Activated CD8-positive, alpha-beta T cell treated with anti-CD3 and anti-CD28 coated beads, Interleukin-2, amount 10 ng/mL, durations not matched to agents 7 days and 5 days (primary cell): ENCODE results near the gene ZFP14. TPM values are rescaled to one million over a fixed set of nuclear protein-coding genes. Genes with fewer than 3 reads are reported as not detected.

ENCODE experiments used
- ATAC-seq: fragments of 150-1000 bp; cut with Tn5 transposase; one replicate; pipeline ENCODE4 v1.10.0; 2021; ENCODE audit warnings: moderate library complexity
- CTCF ChIA-PET: fragments of 350-600 bp; sonication (Branson Sonifier 250); formaldehyde crosslinking; loops from one replicate; lab custom pipeline; 2021; ENCODE audit warnings: antibody characterized with exemption; lab: Charles Lee
- POLR2A ChIA-PET: fragments of 350-600 bp; sonication (Branson Sonifier 250); formaldehyde crosslinking; loops from one replicate; lab custom pipeline; 2021; ENCODE audit warnings: antibody characterized with exemption; lab: Charles Lee
- DNase-seq: peaks from one replicate; pipeline ENCODE4 v3.0.0-alpha.2; 2020
- H3K27ac Mint-ChIP-seq: one replicate; pipeline ENCODE4 v1.8.0; 2021; ENCODE audit warnings: mild to moderate bottlenecking, mixed read lengths
- H3K27me3 Mint-ChIP-seq: one replicate; pipeline ENCODE4 v1.8.0; 2021; ENCODE audit warnings: low read depth, mixed read lengths
- H3K36me3 Mint-ChIP-seq: one replicate; pipeline ENCODE4 v1.8.0; 2021; ENCODE audit warnings: low read depth, mixed read lengths
- H3K4me1 Mint-ChIP-seq: one replicate; pipeline ENCODE4 v1.8.0; 2021; ENCODE audit warnings: low read depth, mixed read lengths
- H3K4me3 Mint-ChIP-seq: one replicate; pipeline ENCODE4 v1.8.0; 2021; ENCODE audit warnings: mild to moderate bottlenecking, mixed read lengths
- H3K9me3 Mint-ChIP-seq: one replicate; pipeline ENCODE4 v1.8.0; 2022; ENCODE audit warnings: mixed read lengths; ENCODE audit not compliant: insufficient read depth
- total RNA-seq, 2 experiments: library from RNA; stranded (reverse); gene quantifications; one replicate each; pipeline ENCODE4 v1.2.3, GENCODE V29; 2021

The ZFP14 gene
- total RNA-seq = 1 to 10 TPM; 4.1 to 5.4 TPM

DNA sequence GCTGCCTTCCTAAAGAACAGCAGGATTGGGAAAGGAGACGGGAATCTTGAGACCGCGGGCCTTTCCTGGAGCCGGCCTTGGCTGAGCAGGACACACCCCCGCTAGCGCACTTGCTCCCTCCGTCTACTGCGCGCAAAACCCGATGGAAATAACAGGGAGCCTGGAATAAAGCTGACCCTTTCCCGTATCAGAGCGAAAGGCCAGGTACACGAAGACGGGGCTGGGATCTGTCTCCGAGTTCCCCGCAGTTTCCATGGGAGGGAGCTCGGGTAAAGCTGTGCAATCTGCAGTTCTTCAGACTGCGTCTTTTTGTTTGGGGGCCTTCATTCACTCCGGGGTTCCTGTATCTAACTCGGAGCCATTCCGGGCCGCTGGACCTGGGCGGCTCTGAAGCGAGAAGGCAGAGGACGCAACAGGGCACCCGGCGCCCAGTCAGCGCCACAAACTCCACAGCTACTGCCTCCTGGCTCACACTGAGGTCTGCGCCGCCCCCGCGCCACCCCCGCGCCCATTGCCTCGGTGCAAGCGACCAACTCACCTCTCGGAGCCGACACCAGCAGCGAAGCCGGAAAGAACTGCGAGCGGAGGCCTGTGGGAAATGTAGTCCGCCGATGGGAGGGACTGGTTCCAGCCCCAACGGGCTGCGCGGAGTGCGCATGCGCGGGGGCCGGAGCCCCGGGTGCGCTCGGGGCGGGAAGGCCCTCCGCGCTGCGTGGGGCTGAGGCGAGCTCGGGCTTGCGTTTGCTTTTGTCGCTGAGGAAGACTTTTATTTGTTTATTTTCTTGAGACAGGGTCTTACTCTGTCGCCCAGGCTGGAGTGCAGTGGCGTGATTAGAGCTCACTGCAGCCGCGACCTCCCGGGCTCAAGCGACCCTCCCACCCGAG, at the start of gene ZFP14:
ZFP14 (minus strand) TSS at position 577 of the 885 bp plus-strand sequence. CDS start 11,309 bp downstream, outside the sequence.
- Mint-ChIP-seq H3K4me3 (peak within 1 kb of the TSS; percentile 84), H3K36me3 (peaks cover 27% of the 10 kb centered on the region), H3K27me3 (no peaks in the 10 kb centered on the region), H3K27ac (peak within 1 kb of the TSS; percentile 94), H3K9me3 (peaks cover 14% of the 10 kb centered on the region), H3K4me1 (peaks cover 18% of the 10 kb centered on the region)
- POLR2A ChIA-PET = interaction anchor here (0.6 to 1.1 kb wide), 4 partner anchors 110 to 460 kb away, joined by 3 to 5 read pairs (median 4); partner anchors contain the start of genes ZNF382, ZNF566 and ZNF790
- DNase-seq (peak; percentile 96), ATAC-seq (peak; percentile 100)
- CTCF ChIA-PET = interaction anchor here (0.6 to 1.4 kb wide), 2 partner anchors 118 to 460 kb away, joined by 3 read pairs; no protein-coding TSS in a partner anchor

DNA sequence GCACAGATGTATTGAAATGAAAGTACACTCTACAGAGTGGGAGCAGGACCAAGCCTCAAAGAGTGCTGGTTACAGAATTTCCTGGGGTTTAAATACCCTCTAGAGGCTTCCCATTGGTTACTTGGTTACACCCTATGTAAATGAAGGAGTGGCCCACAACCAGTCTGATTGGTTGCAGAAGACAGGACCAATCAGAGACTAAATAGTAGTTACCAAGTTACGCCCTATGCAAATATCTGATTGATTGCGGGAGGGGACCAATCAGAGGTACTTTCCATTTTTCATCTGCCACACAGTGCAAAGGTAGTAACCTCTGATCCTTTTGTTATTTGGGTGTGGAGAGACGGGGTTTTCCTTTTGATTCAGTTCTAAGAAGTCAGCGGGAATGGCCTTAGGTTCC, 44.9 kb upstream of the ZFP14 start:
- POLR2A ChIA-PET = no interaction called here
- Mint-ChIP-seq H3K4me1 (peaks cover 6% of the 10 kb centered on the region), H3K4me3 (no peak overlapping the region), H3K36me3 (peaks cover 9% of the 10 kb centered on the region), H3K9me3 (peaks cover 32% of the 10 kb centered on the region), H3K27ac (no peak overlapping the region), H3K27me3 (peaks cover 10% of the 10 kb centered on the region)
- DNase-seq = no peak
- ATAC-seq = no peak
- CTCF ChIA-PET = no interaction called here

DNA sequence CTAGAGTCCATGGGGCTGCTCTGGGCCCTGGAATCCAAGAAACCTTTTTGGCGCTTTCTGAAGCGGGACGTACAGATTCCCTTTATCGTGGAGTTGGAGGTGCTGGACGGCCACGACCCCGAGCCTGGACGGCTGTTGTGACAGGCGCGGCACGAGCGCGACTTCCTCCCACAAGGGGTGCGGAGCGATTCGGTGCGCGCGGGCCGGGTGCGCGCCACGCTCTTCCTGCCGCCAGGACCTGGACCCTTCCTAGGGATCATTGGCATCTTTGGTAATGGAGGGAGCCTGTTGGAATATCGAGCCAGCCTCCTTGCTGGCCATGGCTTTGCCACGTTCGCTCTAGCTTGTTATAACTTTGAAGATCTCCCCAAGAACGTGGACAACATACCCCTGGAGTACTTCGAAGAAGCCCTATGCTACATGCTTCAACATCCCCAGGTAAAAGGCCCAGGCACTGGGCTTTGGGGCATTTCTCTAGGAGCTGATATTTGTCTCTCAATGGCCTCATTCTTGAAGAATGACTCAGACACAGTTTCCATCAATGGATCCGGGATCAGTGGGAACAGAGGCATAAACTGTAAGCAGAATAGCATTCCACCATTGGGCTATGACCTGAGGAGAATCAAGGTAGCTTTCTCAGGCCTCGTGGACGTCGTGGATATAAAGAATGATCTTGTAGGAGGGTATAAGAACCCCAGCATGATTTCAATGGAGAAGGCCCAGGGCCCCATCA, 42.9 kb upstream of the ZFP14 start:
- Mint-ChIP-seq H3K27ac (no peak overlapping the region), H3K4me1 (peaks cover 21% of the 10 kb centered on the region), H3K27me3 (peaks cover 10% of the 10 kb centered on the region), H3K36me3 (peaks cover 23% of the 10 kb centered on the region), H3K9me3 (peaks cover 33% of the 10 kb centered on the region), H3K4me3 (no peak overlapping the region)
- ATAC-seq = no peak
- DNase-seq = no peak
- POLR2A ChIA-PET = no interaction called here
- CTCF ChIA-PET = no interaction called here

DNA sequence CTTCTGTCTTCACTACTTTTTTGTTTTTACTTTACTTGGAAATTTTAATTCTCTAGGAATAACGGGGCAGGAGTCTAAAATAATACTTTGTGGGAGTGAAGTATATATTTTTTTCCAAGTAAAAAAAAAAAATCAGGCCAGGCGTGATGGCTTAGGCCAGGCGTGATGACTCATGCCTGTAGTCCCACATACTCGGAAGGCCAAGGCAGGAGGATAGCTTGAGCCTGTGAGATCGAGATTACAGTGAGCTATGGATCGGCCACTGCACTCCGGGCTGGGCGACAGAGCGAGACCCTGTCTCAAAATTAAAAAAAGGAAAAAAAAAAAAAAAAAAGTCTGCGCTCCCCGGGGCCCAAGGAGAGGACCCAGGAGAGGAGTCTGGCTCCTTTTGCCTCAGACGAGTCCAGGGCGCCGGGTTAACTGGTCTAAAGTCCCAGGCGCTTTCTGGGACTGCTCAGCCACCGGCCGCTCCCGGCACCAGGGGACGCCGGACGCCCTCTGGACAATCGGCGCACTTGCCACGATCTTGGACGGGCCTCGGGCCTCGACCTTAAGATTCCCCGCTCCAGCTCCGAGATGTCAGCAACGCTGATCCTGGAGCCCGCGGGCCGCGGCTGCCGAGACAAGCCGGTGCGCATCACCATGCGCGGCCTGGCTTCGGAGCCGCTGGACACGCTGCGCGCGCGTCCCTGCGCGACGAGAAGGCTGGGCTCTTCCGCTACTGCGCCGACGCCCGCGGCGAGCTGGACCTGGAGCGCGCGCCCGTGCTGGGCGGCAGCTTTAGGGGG, 42.2 kb upstream of the ZFP14 start:
- Mint-ChIP-seq H3K4me1 (peaks cover 22% of the 10 kb centered on the region), H3K36me3 (peaks cover 26% of the 10 kb centered on the region), H3K4me3 (peak overlapping the region; percentile 13), H3K9me3 (peaks cover 33% of the 10 kb centered on the region), H3K27me3 (peaks cover 10% of the 10 kb centered on the region), H3K27ac (no peak overlapping the region)
- ATAC-seq (no peak), DNase-seq (no peak)
- ChIA-PET CTCF (no interaction called here), POLR2A (no interaction called here)

DNA sequence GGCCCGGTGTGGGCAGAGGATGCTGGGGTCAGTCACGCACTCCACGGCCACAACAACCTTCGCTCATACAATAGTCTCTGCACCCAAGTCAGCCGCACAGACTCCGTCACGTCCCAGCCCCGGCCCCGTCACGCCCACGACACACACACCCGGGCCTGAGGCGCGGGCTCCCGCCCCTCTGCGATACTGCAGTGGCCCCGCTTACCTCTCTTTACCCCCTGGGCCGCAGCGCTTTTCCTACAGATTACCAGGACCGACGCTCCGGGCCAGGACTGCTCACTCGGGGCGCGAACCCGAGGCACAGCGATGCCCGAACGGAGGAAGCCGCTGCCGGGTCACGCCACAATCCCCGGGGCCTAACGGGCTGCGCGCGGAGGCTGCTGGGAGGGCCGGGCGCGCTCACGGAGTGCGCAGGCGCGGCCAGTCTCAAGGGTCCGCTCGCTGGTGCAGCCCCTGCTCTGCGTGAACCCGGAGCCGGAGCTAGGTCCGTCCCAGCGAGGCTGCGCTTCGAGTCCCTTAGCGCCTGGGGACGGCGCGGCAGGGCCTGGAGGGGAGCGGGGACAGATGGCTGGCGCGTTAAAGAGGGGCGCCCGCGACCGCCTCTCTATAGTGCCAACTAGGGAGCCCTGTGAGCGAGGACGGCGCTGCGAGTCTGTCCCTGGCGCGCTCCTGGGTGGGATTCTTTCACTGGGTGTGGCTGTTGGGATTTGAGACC, 39.4 kb upstream of the ZFP14 start, which contains the start of gene ZFP82:
ZFP82 (minus strand) TSS at position 358 of the 715 bp plus-strand sequence. CDS start 8,855 bp downstream, outside the sequence.
- Mint-ChIP-seq H3K9me3 (peaks cover 35% of the 10 kb centered on the region), H3K4me1 (peaks cover 24% of the 10 kb centered on the region), H3K4me3 (peak within 1 kb of the TSS; percentile 91), H3K27me3 (peaks cover 10% of the 10 kb centered on the region), H3K27ac (peak within 1 kb of the TSS; percentile 96), H3K36me3 (peaks cover 41% of the 10 kb centered on the region)
- peak; percentile 84 for DNase-seq
- POLR2A ChIA-PET = interaction anchor here (0.9 to 1.3 kb wide), 2 partner anchors 71 kb away, joined by 3 to 5 read pairs; partner anchors contain the start of gene ZNF566
- CTCF ChIA-PET = interaction anchor here (1.8 kb wide), 1 partner anchor 187 kb away, joined by 3 read pairs; the partner anchor contains the start of gene ZNF382
- ATAC-seq = peak; percentile 94

DNA sequence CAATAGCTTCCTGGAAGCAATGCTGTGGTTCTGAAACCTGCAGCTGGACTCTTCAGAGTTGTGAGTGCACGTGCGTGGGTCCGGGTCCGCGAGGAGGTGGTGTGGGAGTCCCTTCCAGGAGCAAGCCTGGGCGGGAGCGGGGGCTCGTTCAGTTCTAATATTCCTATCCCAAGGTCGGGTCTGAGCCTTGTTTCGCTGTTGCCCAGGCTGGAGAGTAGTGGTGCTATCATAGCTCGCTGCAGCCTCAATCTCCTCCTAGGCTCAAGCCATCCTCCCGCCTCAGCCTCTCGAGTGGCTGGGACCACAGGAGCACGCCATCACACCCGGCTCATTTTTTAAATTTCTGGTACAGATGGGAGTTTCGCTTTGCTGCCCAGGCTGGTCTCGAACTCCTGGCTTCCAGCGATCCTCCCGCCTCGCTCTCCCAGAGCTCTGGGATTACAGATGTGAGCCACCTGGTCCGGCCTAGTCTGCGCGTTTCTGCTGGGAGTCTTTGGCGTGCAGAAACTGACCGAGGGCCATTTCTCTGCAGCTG, 38.8 kb upstream of the ZFP14 start:
- Mint-ChIP-seq H3K36me3 (peaks cover 47% of the 10 kb centered on the region), H3K4me3 (peak overlapping the region; percentile 91), H3K4me1 (peaks cover 24% of the 10 kb centered on the region), H3K9me3 (peaks cover 36% of the 10 kb centered on the region), H3K27me3 (peaks cover 10% of the 10 kb centered on the region), H3K27ac (peak overlapping the region; percentile 96)
- ChIA-PET CTCF (no interaction called here), POLR2A (interaction anchor here (1.3 kb wide), 1 partner anchor 72 kb away, joined by 5 read pairs; the partner anchor contains the start of gene ZNF566)
- ATAC-seq (no peak), DNase-seq (no peak)

DNA sequence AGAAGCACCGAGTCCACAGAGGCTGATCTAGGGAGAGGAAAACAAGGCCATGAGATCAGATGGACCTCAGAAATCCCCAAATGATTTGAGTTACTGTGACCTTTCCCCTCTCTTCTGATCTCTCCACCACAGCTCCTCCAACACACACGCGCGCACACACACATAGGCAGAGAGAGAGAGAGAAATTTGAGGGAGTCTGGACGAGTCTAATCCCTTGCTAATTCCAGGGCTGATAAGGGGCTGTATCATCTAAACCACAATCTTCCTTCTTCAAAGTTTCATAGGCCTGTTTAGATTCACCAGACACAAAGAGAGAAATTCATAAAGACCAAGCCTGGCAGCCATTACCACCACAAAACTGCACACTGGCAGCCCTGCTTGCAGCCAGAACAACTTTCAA, 30.8 kb upstream of the ZFP14 start:
- peaks cover 65% of the 10 kb centered on the region for H3K36me3 Mint-ChIP-seq
- H3K9me3 Mint-ChIP-seq = peaks cover 44% of the 10 kb centered on the region
- DNase-seq (no peak), ATAC-seq (no peak)
- no peak overlapping the region for H3K4me3 Mint-ChIP-seq
- POLR2A ChIA-PET = no interaction called here
- no peak overlapping the region for H3K27ac Mint-ChIP-seq
- H3K27me3 Mint-ChIP-seq = no peaks in the 10 kb centered on the region
- CTCF ChIA-PET = no interaction called here
- no peaks in the 10 kb centered on the region for H3K4me1 Mint-ChIP-seq

DNA sequence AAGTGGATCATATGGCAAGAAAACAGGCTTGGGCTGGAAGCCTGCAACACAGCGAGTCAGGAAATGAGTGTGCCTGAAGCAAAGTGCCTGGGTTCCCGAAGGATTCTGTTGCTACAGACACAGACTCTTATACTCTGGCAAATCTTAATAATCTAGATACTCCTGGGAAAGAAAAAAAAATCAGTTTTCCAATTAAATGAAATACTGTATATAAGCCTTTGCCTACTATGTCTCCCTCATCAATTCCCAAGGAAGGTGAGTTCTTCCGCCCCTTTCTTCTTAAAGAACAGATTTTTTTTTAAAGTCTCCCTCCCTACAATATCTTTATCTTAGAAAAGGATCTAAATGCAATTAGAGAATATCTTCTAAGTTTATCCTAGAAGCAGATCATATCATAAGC, 29.1 kb upstream of the ZFP14 start:
- ATAC-seq (no peak), DNase-seq (no peak)
- no peak overlapping the region for H3K27ac Mint-ChIP-seq
- H3K9me3 Mint-ChIP-seq = peaks cover 44% of the 10 kb centered on the region
- no peaks in the 10 kb centered on the region for H3K4me1 Mint-ChIP-seq
- POLR2A ChIA-PET = no interaction called here
- H3K27me3 Mint-ChIP-seq = no peaks in the 10 kb centered on the region
- peaks cover 71% of the 10 kb centered on the region for H3K36me3 Mint-ChIP-seq
- no peak overlapping the region for H3K4me3 Mint-ChIP-seq
- CTCF ChIA-PET = no interaction called here

DNA sequence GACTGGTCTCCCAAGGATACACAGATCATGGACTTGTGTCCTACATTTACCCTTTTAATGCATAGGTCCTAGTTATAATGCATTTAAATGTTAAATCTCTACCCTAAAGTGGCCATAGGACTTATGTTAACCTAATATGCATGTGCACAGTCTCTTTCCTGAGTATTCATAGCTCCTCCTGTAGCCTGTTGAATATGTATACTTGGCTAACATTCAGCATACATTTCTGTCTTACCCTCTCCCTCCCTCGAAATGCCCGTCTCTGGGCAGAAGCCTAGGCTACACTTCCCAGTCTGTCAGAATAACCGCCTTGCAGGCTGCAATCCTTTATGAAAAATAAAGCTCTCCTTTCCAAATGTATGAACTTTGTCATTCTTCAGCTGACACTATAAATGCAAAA, 25.5 kb upstream of the ZFP14 start:
- H3K27ac Mint-ChIP-seq = no peak overlapping the region
- no peaks in the 10 kb centered on the region for H3K4me1 Mint-ChIP-seq
- no peak overlapping the region for H3K4me3 Mint-ChIP-seq
- no peaks in the 10 kb centered on the region for H3K27me3 Mint-ChIP-seq
- ChIA-PET CTCF (no interaction called here), POLR2A (interaction anchor here (0.5 kb wide), 1 partner anchor 356 kb away, joined by 3 read pairs; no protein-coding TSS in a partner anchor)
- ATAC-seq (no peak), DNase-seq (no peak)
- peaks cover 75% of the 10 kb centered on the region for H3K36me3 Mint-ChIP-seq
- peaks cover 43% of the 10 kb centered on the region for H3K9me3 Mint-ChIP-seq

DNA sequence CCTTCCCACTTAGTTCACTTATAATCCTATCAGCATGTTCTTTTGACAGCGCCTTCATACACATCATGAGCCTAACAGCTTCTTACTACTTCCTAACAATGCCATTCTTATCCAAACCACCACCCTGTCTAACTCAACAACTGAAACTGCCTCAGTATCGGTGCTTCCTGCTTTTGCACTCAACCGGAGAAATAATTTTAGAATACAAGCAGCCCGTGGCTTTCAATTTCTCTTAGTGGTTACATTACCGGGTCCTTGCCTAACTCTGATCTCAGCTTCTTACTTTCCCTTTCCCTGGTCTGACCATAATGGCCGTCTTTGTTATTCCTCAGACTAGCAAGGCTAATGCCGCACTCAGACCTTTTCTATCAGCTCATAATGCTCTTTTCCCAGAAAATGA, 22.5 kb upstream of the ZFP14 start:
- peaks cover 75% of the 10 kb centered on the region for H3K36me3 Mint-ChIP-seq
- no peak for ATAC-seq
- H3K4me3 Mint-ChIP-seq = no peak overlapping the region
- CTCF ChIA-PET = no interaction called here
- no peak for DNase-seq
- POLR2A ChIA-PET = no interaction called here
- H3K27me3 Mint-ChIP-seq = no peaks in the 10 kb centered on the region
- H3K9me3 Mint-ChIP-seq = peaks cover 32% of the 10 kb centered on the region
- H3K4me1 Mint-ChIP-seq = no peaks in the 10 kb centered on the region
- no peak overlapping the region for H3K27ac Mint-ChIP-seq
